GM19099 (cell line): ENCODE results near the gene CDH4.

ENCODE experiments used
- POLR2A ChIP-seq: IDR thresholded peaks from 3 replicates; pipeline ENCODE4 v1.6.1; 2011; ENCODE audit warnings: low read depth; ENCODE audit not compliant: insufficient read length; ENCODE audit errors: extremely low read depth

CDH4 gene

DNA sequence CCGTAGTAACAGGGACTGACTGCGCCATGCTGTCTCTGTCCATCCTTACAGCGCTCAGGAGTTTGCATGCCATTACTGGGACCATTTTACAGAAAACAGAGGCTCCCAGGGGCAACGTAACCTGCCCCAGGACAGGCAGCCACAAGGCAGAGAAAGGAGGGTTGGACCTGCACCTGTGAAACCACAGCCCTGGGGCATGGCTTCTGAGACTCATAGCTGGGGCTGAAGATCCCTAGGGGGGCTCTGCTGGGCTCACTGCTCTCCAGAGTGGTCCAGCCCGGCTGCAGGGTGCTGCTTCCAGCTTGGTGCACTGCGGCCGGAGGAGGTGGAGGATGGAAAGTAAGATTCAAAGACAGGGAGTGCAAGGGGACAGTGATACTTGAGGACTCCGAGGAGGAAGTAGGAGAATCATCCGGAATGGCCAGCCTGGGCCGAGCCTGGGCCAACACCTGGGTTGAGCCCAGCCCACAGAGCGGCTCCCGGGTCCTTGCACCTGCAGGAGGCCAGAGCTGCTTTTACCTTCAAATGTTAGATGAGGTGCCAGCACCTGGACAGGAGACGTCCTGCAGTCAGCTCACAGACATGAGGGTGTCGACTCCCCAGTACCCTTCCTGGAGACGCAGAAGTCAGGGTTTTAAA is 183.2 kb downstream of the CDH4 start:
- no peak for TF ChIP-seq POLR2A

DNA sequence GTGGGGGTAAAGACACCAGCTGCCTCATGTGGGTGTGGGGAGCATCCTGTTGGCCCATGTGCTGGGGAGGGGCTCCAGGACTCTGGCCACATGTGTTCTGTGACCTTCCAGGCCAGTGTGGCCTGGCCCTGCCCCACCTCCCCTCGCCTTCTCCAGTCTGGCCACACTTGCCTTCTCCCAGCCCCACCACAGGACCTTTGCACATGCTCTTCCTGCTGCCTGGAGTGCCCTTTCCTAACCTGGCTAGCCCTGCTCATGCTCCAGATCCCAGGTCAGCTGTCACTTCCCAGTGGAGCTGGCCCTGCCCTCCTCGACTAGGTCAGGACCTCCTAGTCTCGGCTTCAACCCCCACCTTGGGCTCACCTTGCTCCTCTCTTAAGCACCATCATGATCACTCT is 183.8 kb downstream of the CDH4 start:
- TF ChIP-seq POLR2A, result no peak

DNA sequence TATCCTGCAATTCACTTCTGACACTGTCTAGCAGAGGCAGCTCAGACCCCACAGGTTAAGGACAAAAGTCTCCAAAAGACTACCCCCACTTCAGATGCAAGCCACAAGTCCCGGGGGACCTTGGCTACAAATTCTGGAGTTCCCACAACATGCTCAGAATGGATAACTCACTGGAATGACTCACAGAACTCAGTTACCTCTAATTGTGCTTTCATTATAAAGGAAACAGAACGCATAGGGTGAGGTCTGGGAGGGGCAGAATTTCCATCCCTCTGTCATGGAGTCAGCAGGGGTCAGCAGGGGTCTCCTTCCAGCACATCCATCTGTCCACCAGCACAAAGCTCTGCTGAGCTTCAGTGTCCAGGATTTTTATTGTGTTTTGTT is 184.2 kb downstream of the CDH4 start:
- no peak for TF ChIP-seq POLR2A

- TF ChIP-seq POLR2A, result no peak
These were observed 184.7 kb downstream of the CDH4 start for GRCh38 chr20:61436667-61437279.

GRCh38 chr20:61437280-61438206 is 185.5 kb downstream of the CDH4 start:
- no peak for TF ChIP-seq POLR2A

DNA sequence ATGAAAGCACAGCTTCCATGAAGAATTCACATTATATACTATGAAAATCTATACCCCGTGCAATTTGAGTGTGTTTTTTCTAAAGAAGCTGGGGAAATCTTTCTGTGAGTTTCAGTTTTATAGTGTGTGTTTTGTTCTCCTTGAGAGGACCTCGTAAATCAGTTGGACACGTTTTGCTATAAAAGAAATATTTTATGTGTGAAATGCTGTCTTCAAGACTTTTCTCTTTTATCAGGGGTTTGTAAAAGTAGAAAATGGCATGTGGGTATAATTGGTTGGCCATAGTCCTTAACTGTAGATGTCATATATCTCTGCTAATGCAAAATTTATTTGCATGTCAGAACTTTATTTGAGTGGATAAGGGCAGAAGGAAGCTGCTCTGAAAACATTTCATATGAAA is 186.2 kb downstream of the CDH4 start:
- no peak for TF ChIP-seq POLR2A

DNA sequence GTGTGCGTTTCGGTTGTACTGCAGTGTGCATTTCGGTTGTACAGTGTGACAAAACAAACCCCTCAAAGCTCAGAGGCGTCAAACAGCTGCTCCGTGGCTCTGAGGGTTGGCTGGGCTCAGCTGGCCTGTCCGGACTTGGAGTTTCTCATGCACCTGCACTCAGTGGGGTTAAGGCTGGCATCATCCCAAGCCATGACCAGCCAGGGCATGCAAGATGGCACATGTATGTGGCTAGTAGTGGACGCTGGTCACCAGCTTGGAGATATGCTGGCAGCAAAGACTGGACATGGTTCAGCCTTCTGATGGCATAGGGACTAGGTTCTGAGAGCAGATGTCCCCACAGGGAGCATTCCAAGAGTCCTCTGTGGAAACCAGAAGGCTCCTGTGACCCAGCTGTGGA is 187.2 kb downstream of the CDH4 start:
- TF ChIP-seq POLR2A, result no peak

DNA sequence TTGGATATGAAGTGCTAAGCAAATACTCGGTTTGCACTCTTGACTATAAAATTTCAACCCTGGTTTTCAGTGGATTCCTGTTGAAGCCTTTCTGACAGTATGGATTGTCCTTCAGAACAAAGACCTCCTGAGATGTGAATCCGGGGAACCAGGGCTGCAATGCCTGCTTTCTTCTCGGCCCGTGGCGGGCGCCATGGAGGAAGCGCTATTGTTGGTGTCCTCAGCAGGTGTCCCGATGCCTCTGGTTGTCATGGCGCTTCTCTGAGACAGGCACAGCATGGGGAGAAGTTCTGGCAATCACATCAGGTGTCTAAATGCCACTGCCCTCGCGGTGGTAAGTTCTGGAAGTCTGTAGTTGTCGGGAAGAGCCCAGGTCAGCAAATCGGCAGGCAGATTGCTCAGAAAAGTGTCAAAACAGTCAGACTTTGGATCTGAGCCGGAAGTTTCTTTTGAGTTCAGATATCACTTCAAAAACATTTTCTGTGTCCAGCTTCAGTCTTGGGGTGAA is 188.5 kb downstream of the CDH4 start:
- TF ChIP-seq POLR2A, result no peak

DNA sequence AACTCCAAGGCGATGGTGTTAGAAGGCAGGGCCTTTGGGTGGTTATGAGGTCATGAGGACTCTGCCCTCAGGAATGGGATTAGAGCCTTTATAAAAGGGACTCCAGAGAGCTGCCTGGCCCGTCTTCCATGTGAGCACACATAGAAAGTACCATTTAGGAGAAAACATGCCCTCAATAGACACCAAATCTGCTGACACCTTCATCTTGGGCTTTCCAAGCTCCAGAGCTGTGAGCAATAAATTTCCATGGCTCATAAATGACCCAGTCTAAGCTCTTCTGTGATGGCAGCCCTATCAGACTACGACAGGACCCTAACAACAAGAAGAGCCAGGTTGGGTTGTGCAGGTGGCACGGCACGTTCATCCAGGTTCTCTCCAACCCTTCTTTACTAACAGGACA is 189.5 kb downstream of the CDH4 start:
- TF ChIP-seq POLR2A, result no peak

DNA sequence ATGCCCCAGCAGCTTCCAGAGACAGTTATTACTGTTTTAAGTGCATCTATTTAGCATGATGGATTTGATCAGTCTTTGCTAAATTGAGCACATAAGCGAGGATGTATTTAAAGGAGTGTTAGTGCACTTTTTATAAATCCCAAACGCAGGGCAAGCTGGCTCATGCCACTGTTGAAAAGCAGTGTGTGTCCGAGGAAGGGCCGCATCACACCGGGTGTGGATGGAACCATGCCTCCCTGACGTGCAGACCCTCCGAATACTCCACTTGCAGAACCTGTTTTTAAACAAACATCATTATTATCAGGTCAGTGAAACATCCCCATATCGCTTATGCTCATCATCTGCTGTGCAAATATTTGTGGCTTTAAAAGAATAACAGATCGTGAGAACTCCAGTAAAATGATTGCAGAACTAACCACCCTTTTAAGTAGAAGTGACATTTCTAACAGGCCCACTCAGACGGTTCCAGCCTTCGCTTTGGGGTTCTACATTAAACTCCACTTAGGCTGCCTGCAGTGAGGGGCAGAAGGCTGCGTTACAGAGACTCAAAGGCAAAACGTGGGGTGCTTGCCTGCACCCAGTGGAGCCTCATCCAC is 190.1 kb downstream of the CDH4 start:
- no peak for TF ChIP-seq POLR2A

DNA sequence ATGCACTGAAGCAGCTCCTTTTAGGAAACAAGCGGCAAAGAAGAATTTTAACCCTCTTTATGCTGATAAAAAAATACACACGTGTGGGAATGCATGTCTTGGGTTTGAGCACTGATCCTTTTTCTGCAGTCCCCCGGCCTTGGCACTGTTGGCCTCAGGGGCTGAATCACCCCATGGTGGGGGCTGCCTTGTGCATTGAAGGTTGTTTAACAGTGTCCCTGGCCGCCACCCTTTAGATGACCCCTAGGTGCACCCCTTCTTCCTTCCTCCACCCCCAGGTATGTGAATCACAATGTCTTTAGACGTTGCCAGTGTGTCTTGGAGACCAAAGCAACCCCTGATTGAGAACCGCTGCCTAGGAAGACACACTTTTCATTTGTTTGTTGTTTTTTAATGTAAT is 190.7 kb downstream of the CDH4 start:
- no peak for TF ChIP-seq POLR2A

DNA sequence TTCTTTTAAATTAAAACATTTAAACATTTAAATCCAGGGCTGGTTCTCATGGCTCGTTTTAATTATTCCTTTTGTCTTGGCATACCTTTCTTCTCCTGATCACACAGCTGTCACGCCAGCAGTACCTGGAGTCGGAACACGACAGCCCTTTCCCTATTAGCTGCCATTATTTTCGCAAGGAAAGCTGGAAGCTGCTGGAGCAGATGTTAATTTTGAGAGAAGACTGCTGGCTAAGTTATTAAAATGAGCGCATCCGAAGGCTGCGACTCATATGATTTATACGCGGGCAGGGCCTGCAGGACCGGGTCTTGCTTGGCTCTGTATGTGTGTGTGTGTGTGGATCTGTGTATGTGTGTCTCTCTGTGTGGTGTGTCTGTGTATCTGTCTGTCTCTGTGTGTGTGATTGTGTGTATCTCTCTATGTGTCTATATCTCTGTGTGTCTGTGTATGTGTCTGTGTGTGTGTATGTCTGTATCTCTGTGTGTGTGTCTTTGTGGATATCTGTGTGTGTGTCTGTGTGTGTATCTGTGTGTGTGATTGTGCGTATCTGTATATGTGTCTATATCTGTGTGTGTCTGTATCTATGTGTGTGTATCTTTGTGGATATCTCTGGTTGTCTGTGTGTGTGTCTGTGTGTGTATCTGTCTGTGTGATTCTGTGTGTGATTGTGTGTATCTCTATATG is 191.5 kb downstream of the CDH4 start:
- TF ChIP-seq POLR2A, result no peak

DNA sequence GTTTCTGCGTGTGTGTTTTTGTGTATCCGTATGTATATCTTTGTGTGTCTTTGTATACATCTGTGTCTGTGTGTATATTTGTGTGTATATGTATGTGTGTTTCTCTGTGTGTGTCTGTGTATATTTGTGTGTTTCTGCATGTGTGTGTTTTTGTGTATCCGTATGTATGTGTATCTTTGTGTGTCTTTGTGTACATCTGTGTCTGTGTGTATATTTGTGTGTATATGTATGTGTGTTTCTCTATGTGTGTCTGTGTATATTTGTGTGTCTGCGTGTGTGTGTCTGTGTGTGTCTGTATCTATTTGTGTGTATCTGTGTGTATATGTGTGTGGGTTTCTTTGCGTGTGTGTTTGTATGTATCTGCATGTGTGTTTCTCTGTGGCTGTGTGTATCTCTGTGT is 192.6 kb downstream of the CDH4 start:
- TF ChIP-seq POLR2A, result no peak

- TF ChIP-seq POLR2A, result no peak
These were observed 193.1 kb downstream of the CDH4 start for GRCh38 chr20:61445138-61445537.

DNA sequence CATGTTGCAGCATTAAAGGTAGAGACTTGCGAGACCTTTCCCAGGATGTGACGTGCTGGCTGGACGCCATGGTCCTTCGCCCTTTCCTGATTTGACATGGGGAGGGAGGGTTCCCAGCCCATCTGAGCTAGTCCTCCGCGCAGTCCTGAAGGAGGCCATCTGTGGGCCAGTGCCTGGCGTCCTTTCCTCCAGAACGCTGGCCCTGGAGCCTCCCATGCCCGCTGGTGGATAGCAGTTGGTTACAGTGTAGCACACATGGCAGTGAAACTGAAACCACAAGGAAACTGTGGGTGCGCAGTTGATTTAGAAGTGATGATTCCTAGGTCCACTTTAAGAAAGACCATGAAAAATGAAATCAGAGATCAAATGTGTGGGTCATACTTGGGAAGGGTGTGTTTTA is 193.7 kb downstream of the CDH4 start:
- TF ChIP-seq POLR2A, result no peak
